HepG2 (cell line): ENCODE measurements around the gene MCMBP. TPM values are rescaled to one million over a fixed set of nuclear protein-coding genes. Genes with fewer than 3 reads are reported as not detected.

Experiments used
- ATAC-seq: fragments of 200-7000 bp; cut with Tn5 transposase; 3 replicates; pipeline ENCODE4 v1.9.1; 2020; ENCODE audit warnings: mild to moderate bottlenecking, moderate library complexity
- BruUV-seq: library from RNA; stranded (reverse); fragments of 400-500 nt; replicated peaks from 2 replicates; lab custom pipeline; 2021; lab: Mats Ljungman, UMichigan
- CTCF ChIA-PET: fragments of 300-600 bp; formaldehyde crosslinking; extraction: SDS; loops from one replicate; lab custom pipeline; 2021; ENCODE audit warnings: low total read pairs, inconsistent platforms, low intra/inter-chr PET ratio; lab: Yijun Ruan, JAX
- POLR2A ChIA-PET: fragments of 350-600 bp; sonication (Branson Sonifier 250); formaldehyde crosslinking; loops from one replicate; lab custom pipeline; 2020; ENCODE audit warnings: antibody characterized with exemption, inconsistent platforms; lab: Yijun Ruan, JAX
- DNase-seq: peaks from one replicate; pipeline ENCODE4 v3.0.0-alpha.2; 2015; ENCODE audit warnings: low spot score
- FAIRE-seq: peaks from 3 replicates; lab custom pipeline; 2011; peaks lifted over from hg19 to GRCh38; lab: Jason Lieb, UNC
- H2AFZ ChIP-seq: one replicate; pipeline ENCODE4 v1.6.1; 2011; ENCODE audit warnings: low read length, inconsistent platforms
- H3K27ac ChIP-seq: fragments of 300-600 bp; 3 replicates; pipeline ENCODE4 v1.8.0; 2011; ENCODE audit warnings: mixed run types, mild to moderate bottlenecking, mixed read lengths, low read length, inconsistent platforms; ENCODE audit not compliant: insufficient read depth; ENCODE audit errors: extremely low read length
- H3K27me3 ChIP-seq, 2 experiments: fragments of 200-600 bp in 1 of 2; 2 replicates in 1 of 2; 3 replicates in 1 of 2; pipeline versions ENCODE4 v1.6.0 to v1.8.0; 2011; ENCODE audit warnings: low read length in 2 of 2, mild to moderate bottlenecking in 2 of 2, moderate library complexity in 2 of 2, inconsistent platforms in 1 of 2; ENCODE audit not compliant: insufficient read depth in 2 of 2, control insufficient read depth in 1 of 2
- H3K36me3 ChIP-seq, 2 experiments: fragments of 200-600 bp in 1 of 2; replicated peaks in 1 of 2; 2 replicates in 1 of 2; 3 replicates in 1 of 2; pipeline versions ENCODE4 v1.5.1 to v1.8.0; 2011; ENCODE audit warnings: low read length in 2 of 2, inconsistent platforms in 1 of 2; ENCODE audit not compliant: insufficient read depth in 2 of 2, control insufficient read depth in 1 of 2
- H3K4me1 ChIP-seq: 2 replicates; pipeline ENCODE4 v1.5.1; 2012; ENCODE audit warnings: low read length, inconsistent platforms; ENCODE audit not compliant: insufficient read depth
- H3K4me2 ChIP-seq: 2 replicates; pipeline ENCODE4 v1.6.0; 2011; ENCODE audit warnings: low read depth, low read length, inconsistent platforms
- H3K4me3 ChIP-seq, 3 experiments: fragments of 200-600 bp in 1 of 3; sonication (generic), shearing (Covaris generic) in 1 of 3; replicated peaks in 1 of 3; 2 replicates each; pipeline ENCODE4 v1.5.1; 2011 to 2016; ENCODE audit warnings: low read length in 3 of 3, inconsistent platforms in 2 of 3, low read depth in 2 of 3, mild to moderate bottlenecking in 2 of 3, control low read depth in 1 of 3, mixed read lengths in 1 of 3; ENCODE audit not compliant: insufficient read depth in 1 of 3
- H3K79me2 ChIP-seq: one replicate; pipeline ENCODE4 v1.6.1; 2011; ENCODE audit warnings: low read length, inconsistent platforms; ENCODE audit not compliant: insufficient read depth
- H3K9ac ChIP-seq: 2 replicates; pipeline ENCODE4 v1.6.0; 2011; ENCODE audit warnings: mild to moderate bottlenecking, low read depth, low read length, inconsistent platforms; ENCODE audit not compliant: insufficient read depth
- H3K9me3 ChIP-seq: 2 replicates; pipeline ENCODE4 v1.5.1; 2012; ENCODE audit warnings: mild to moderate bottlenecking, low read length
- H4K20me1 ChIP-seq: 2 replicates; pipeline ENCODE4 v1.6.0; 2011; ENCODE audit warnings: inconsistent platforms, mild to moderate bottlenecking, low read length, moderate library complexity; ENCODE audit not compliant: insufficient read depth
- GMEB2 ChIP-seq: IDR thresholded peaks from 2 replicates; pipeline ENCODE4 v1.6.1; 2016; ENCODE audit warnings: missing biosample characterization, missing genetic modification reagents, low read depth
- GPN1 ChIP-seq: sonication (generic); formaldehyde crosslinking; IDR thresholded peaks from 2 replicates; pipeline ENCODE4 v1.5.1; 2020; ENCODE audit warnings: missing genetic modification reagents, borderline replicate concordance
- MBD4 ChIP-seq: IDR thresholded peaks from 2 replicates; pipeline ENCODE4 v1.6.1; 2012; ENCODE audit warnings: low read length, inconsistent platforms, borderline replicate concordance
- MTF1 ChIP-seq: sonication (generic); formaldehyde crosslinking; IDR thresholded peaks from 2 replicates; pipeline ENCODE4 v1.5.0; 2020; ENCODE audit warnings: missing genetic modification reagents
- YEATS2 ChIP-seq: sonication (generic); formaldehyde crosslinking; IDR thresholded peaks from 2 replicates; pipeline ENCODE4 v1.4.0; 2020; ENCODE audit warnings: missing genetic modification reagents, borderline replicate concordance
- WGBS: methylation state at CpG from one replicate; pipeline ENCODE4 v1.1.6; 2017; ENCODE audit warnings: low lambda C conversion rate; 5-methylcytosine and 5-hydroxymethylcytosine counted together
- in situ Hi-C: cut with HindIII; loops from 2 replicates; pipeline ENCODE4 v1.10.0; 2017; ENCODE audit warnings: low pct_unique_long_range_greater_than_20kb; ENCODE audit not compliant: extremely low pct_ligation_motif_present
- intact Hi-C: fragments of 100-400 bp; cut with micrococcal nuclease; formaldehyde crosslinking; loops from one replicate; pipeline ENCODE4 v1.10.0; 2022; ENCODE audit not compliant: unreplicated experiment
- polyA plus RNA-seq, 8 experiments: library from polyadenylated mRNA; depleted of rRNA in 3 of 8; stranded (reverse) in 7 of 8; unstranded in 1 of 8; fragments of >200 nt; fragmentation: Illumina TruSeq in 4 of 8; extraction: Trizol in 4 of 8; gene quantifications; 2 replicates each; pipeline versions ENCODE4 v1.2.1 to v1.2.3, GENCODE V29; 2011 to 2016; ENCODE audit warnings: low read depth in 4 of 8, missing spikeins in 1 of 8, mixed read lengths in 1 of 8; ENCODE audit not compliant: insufficient read depth in 1 of 8
- total RNA-seq, 5 experiments: library from RNA; depleted of rRNA; stranded (reverse); fragments of >200 nt; fragmentation: Illumina TruSeq; extraction: Trizol; gene quantifications; 2 replicates each; pipeline ENCODE4 v1.2.3, GENCODE V29; 2016; ENCODE audit warnings: low read depth in 1 of 5
- TF ChIP-seq, protein P1 (sequence below): sonication (generic); formaldehyde crosslinking; conservative IDR thresholded peaks from 2 replicates; pipeline ENCODE4 v1.8.0; 2022; ENCODE audit warnings: mild to moderate bottlenecking, moderate library complexity, missing genetic modification reagents
- TF ChIP-seq, protein P2 (sequence below): IDR thresholded peaks from 2 replicates; pipeline ENCODE4 v1.6.1; 2016; ENCODE audit warnings: low read depth, control low read depth

Gene MCMBP
- total and polyA plus RNA-seq, 2 of the 13 experiments (the other 11 are each of a cell fraction or from before 2014, with no cell fraction given): 35.7 to 62.4 TPM

DNA sequence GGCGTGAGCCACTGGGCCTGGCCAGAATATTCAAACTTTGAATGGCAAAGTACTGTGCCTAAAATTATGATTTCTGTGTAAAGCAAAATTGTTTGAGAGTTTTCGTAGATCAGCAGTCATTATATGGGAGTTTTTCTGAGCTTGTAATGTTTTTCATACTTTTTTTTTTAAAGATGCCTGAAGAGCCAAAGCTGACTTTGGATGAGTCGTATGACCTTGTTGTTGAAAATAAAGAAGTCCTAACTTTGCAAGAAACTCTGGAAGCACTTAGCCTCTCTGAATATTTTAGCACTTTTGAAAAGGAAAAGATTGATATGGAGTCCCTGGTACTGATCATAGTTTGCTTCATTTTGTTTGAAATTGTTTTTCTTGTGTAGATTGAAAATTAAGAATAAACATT, 46.6 kb upstream of the MCMBP start:
- POLR2A ChIA-PET: no interaction called here
- ATAC-seq (no peak), FAIRE-seq (no peak)
- H4K20me1 ChIP-seq: no peaks in the 10 kb centered on the region; the same call in 1 of the 2 replicates
- CTCF ChIA-PET: no interaction called here
- intact Hi-C loops (no loop called here), in situ Hi-C loops (no loop called here)
- H3K9ac ChIP-seq: no peak overlapping the region
- no peaks in the 10 kb centered on the region for H3K9me3 ChIP-seq
- H2AFZ ChIP-seq: no peak overlapping the region
- no peak overlapping the region for H3K27ac ChIP-seq
- no peak overlapping the region for H3K4me2 ChIP-seq
- peaks cover 17 to 67% of the 10 kb centered on the region in 2 experiments for H3K36me3 ChIP-seq
- no peak for TF ChIP-seq MTF1 (CRISPR knock-in tag)
- no peak for TF ChIP-seq MBD4
- no peak for TF ChIP-seq GMEB2 (CRISPR knock-in tag)
- TF ChIP-seq, protein P1, sequence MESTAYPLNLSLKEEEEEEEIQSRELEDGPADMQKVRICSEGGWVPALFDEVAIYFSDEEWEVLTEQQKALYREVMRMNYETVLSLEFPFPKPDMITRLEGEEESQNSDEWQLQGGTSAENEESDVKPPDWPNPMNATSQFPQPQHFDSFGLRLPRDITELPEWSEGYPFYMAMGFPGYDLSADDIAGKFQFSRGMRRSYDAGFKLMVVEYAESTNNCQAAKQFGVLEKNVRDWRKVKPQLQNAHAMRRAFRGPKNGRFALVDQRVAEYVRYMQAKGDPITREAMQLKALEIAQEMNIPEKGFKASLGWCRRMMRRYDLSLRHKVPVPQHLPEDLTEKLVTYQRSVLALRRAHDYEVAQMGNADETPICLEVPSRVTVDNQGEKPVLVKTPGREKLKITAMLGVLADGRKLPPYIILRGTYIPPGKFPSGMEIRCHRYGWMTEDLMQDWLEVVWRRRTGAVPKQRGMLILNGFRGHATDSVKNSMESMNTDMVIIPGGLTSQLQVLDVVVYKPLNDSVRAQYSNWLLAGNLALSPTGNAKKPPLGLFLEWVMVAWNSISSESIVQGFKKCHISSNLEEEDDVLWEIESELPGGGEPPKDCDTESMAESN (CRISPR knock-in tag): no peak
- no peak for TF ChIP-seq YEATS2 (CRISPR knock-in tag)
- TF ChIP-seq, protein P2, sequence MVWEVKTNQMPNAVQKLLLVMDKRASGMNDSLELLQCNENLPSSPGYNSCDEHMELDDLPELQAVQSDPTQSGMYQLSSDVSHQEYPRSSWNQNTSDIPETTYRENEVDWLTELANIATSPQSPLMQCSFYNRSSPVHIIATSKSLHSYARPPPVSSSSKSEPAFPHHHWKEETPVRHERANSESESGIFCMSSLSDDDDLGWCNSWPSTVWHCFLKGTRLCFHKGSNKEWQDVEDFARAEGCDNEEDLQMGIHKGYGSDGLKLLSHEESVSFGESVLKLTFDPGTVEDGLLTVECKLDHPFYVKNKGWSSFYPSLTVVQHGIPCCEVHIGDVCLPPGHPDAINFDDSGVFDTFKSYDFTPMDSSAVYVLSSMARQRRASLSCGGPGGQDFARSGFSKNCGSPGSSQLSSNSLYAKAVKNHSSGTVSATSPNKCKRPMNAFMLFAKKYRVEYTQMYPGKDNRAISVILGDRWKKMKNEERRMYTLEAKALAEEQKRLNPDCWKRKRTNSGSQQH (CRISPR knock-in tag): no peak
- no peak for TF ChIP-seq GPN1
- TF ChIP-seq, all 625 proteins: peak for 0
- no peak for DNase-seq
- 100% methylated on average over 3 of the region's 3 CpGs for WGBS
- no peaks in the 10 kb centered on the region for H3K27me3 ChIP-seq
- H3K4me1 ChIP-seq: no peaks in the 10 kb centered on the region
- no peaks in the 10 kb centered on the region for H3K79me2 ChIP-seq
- no TSS peak for BruUV-seq
- H3K4me3 ChIP-seq: no peak overlapping the region
